Skeletal muscle tissue (tissue), 4 donors: Measurements from ENCODE around the gene VTI1A. TPM values are rescaled to one million over a fixed set of nuclear protein-coding genes. Genes with fewer than 3 reads are reported as not detected.
"Not testable (repeated sequence)": the region's sequence is repeated elsewhere in the genome, so short reads cannot be mapped to it uniquely, and the experiment has no call there.

Source experiments
- H3K27ac ChIP-seq: one replicate; pipeline ENCODE4 v1.7.0; 2013; ENCODE audit warnings: mild to moderate bottlenecking, low read depth, low read length, inconsistent platforms
- H3K27me3 ChIP-seq, 3 donors: one replicate each; pipeline ENCODE4 v1.7.0; 2013; ENCODE audit warnings: low read length in 3 of 3; ENCODE audit not compliant: control insufficient read depth in 3 of 3, insufficient read depth in 3 of 3
- H3K36me3 ChIP-seq, 3 donors: one replicate each; pipeline ENCODE4 v1.7.0; 2013; ENCODE audit warnings: low read length in 3 of 3; ENCODE audit not compliant: control insufficient read depth in 3 of 3, insufficient read depth in 3 of 3
- H3K4me1 ChIP-seq, 3 donors: one replicate each; pipeline ENCODE4 v1.7.0; 2013; ENCODE audit warnings: low read length in 3 of 3, mild to moderate bottlenecking in 3 of 3; ENCODE audit not compliant: control insufficient read depth in 3 of 3, insufficient read depth in 3 of 3
- H3K4me3 ChIP-seq, 3 donors: one replicate each; pipeline ENCODE4 v1.7.0; 2013; ENCODE audit warnings: low read length in 3 of 3
- H3K9ac ChIP-seq, 3 donors: one replicate each; pipeline ENCODE4 v1.7.0; 2013; ENCODE audit warnings: low read length in 3 of 3, mild to moderate bottlenecking in 3 of 3, moderate library complexity in 2 of 3, low read depth in 1 of 3
- H3K9me3 ChIP-seq, 3 donors: one replicate each; pipeline ENCODE4 v1.7.0; 2013; ENCODE audit warnings: low read length in 3 of 3; ENCODE audit not compliant: control insufficient read depth in 3 of 3
- total RNA-seq: library from RNA; depleted of rRNA; stranded (reverse); fragments of >200 nt; gene quantifications from one replicate; pipeline ENCODE4 v1.2.3, GENCODE V29; 2014
- donor health status: Osteomylitis.

The VTI1A gene
- total RNA-seq, 1 donor from 2014 or later, result 18.3 TPM

- no peaks in the 10 kb centered on the region for H3K27me3 ChIP-seq
- H3K4me3 ChIP-seq, result no peak overlapping the region
- H3K4me1 ChIP-seq, result no peaks in the 10 kb centered on the region
- no peaks in the 10 kb centered on the region for H3K9me3 ChIP-seq
- no peak overlapping the region for H3K9ac ChIP-seq
- no peak overlapping the region for H3K27ac ChIP-seq
- no peaks in the 10 kb centered on the region for H3K36me3 ChIP-seq
These were observed 51.8 kb downstream of the VTI1A start for GRCh38 chr10:112498806-112499205.

GRCh38 chr10:112499985-112500384 lies 53.0 kb downstream of the VTI1A start:
- H3K9ac ChIP-seq, H3K36me3 ChIP-seq, H3K4me1 ChIP-seq, H3K4me3 ChIP-seq, H3K9me3 ChIP-seq, H3K27ac ChIP-seq, H3K27me3 ChIP-seq: not testable (repeated sequence)

- Histone ChIP-seq H3K4me1 (no peaks in the 10 kb centered on the region), H3K4me3 (no peak overlapping the region), H3K27me3 (no peaks in the 10 kb centered on the region), H3K9ac (no peak overlapping the region), H3K27ac (no peak overlapping the region), H3K9me3 (no peaks in the 10 kb centered on the region), H3K36me3 (no peaks in the 10 kb centered on the region)
These were observed 55.5 kb downstream of the VTI1A start for GRCh38 chr10:112502536-112502935.

- Histone ChIP-seq H3K4me3 (no peak overlapping the region), H3K36me3 (no peaks in the 10 kb centered on the region), H3K27ac (no peak overlapping the region), H3K27me3 (no peaks in the 10 kb centered on the region), H3K4me1 (no peaks in the 10 kb centered on the region), H3K9me3 (no peaks in the 10 kb centered on the region), H3K9ac (no peak overlapping the region)
These were observed 56.6 kb downstream of the VTI1A start for GRCh38 chr10:112503643-112504042.

GRCh38 chr10:112507046-112507445 lies 60.0 kb downstream of the VTI1A start:
- Histone ChIP-seq H3K4me3 (no peak overlapping the region), H3K9me3 (no peaks in the 10 kb centered on the region), H3K27ac (no peak overlapping the region), H3K9ac (no peak overlapping the region), H3K4me1 (no peaks in the 10 kb centered on the region), H3K27me3 (no peaks in the 10 kb centered on the region), H3K36me3 (no peaks in the 10 kb centered on the region)

- Histone ChIP-seq H3K4me1 (no peaks in the 10 kb centered on the region), H3K27ac (no peak overlapping the region), H3K9me3 (no peaks in the 10 kb centered on the region), H3K36me3 (no peaks in the 10 kb centered on the region), H3K9ac (no peak overlapping the region), H3K4me3 (no peak overlapping the region), H3K27me3 (no peaks in the 10 kb centered on the region)
These were observed 61.0 kb downstream of the VTI1A start for GRCh38 chr10:112507988-112508387.

GRCh38 chr10:112509558-112510291 lies 62.7 kb downstream of the VTI1A start:
- Histone ChIP-seq H3K27ac (no peak overlapping the region), H3K27me3 (no peaks in the 10 kb centered on the region)

GRCh38 chr10:112510384-112510783 lies 63.4 kb downstream of the VTI1A start:
- Histone ChIP-seq H3K27me3 (no peaks in the 10 kb centered on the region), H3K4me1 (no peaks in the 10 kb centered on the region), H3K9ac (no peak overlapping the region), H3K27ac (no peak overlapping the region), H3K36me3 (no peaks in the 10 kb centered on the region), H3K4me3 (no peak overlapping the region), H3K9me3 (no peaks in the 10 kb centered on the region)

More at GRCh38 chr10:112509558-112510291, 62.7 kb downstream of the VTI1A start:
- H3K9ac ChIP-seq, result no peak overlapping the region
- H3K4me3 ChIP-seq, result no peak overlapping the region
- no peaks in the 10 kb centered on the region for H3K9me3 ChIP-seq
- H3K4me1 ChIP-seq, result no peaks in the 10 kb centered on the region
- H3K36me3 ChIP-seq, result no peaks in the 10 kb centered on the region

- Histone ChIP-seq H3K36me3 (no peaks in the 10 kb centered on the region), H3K9ac (no peak overlapping the region), H3K9me3 (no peaks in the 10 kb centered on the region), H3K27ac (no peak overlapping the region), H3K4me1 (peaks cover 0 to 5% (median 4%) of the 10 kb centered on the region in 3 donors), H3K27me3 (no peaks in the 10 kb centered on the region), H3K4me3 (no peak overlapping the region)
These were observed 65.3 kb downstream of the VTI1A start for GRCh38 chr10:112512294-112512693.

GRCh38 chr10:112515126-112515525 lies 68.1 kb downstream of the VTI1A start:
- Histone ChIP-seq H3K9me3 (no peaks in the 10 kb centered on the region), H3K4me3 (no peak overlapping the region), H3K9ac (no peak overlapping the region), H3K27ac (no peak overlapping the region), H3K36me3 (no peaks in the 10 kb centered on the region), H3K27me3 (no peaks in the 10 kb centered on the region), H3K4me1 (peaks cover 0 to 5% (median 4%) of the 10 kb centered on the region in 3 donors)
